G401 (cell line): ENCODE results near the gene SATB2. TPM values are rescaled to one million over a fixed set of nuclear protein-coding genes. Genes with fewer than 3 reads are reported as not detected.

Experiments
- DNase-seq: peaks from one replicate; pipeline ENCODE4 v3.0.0-alpha.2; 2015; ENCODE audit warnings: low spot score
- in situ Hi-C: cut with HindIII; loops from 2 replicates; pipeline ENCODE4 v1.10.0; 2016; ENCODE audit warnings: low sequenced_read_pairs, mixed read lengths
- total RNA-seq: library from RNA; depleted of rRNA; stranded (reverse); fragments of >200 nt; shearing (Covaris generic); gene quantifications from 2 replicates; pipeline ENCODE4 v1.2.3, GENCODE V29; 2014

SATB2 gene
- total RNA-seq, 1 experiment from 2014 or later = not detected

- DNase-seq = no peak
- in situ Hi-C loops = no loop called here
These were observed 101.3 kb downstream of the SATB2 start for GRCh38 chr2:199356412-199356811.

- in situ Hi-C loops = no loop called here
- no peak for DNase-seq
These were observed 108.9 kb downstream of the SATB2 start for GRCh38 chr2:199348871-199349270.

DNA sequence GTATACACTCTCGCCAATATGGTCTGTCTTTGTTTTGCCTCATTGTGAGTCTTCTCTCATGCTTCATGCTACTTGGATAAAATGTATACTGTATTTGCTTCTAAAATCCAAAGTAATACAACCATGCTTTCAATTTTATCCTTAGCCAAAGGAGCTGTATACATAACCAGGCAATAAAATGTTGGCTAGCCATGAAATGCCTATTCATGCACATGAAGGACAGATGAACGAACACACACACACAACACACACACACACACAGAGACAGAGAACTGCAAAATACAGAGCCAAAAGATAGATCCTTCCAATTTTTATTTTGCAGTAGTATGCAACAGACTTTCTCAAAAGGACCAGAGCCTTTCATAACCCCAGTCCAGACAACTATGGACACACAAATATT, 113.7 kb downstream of the SATB2 start:
- no peak for DNase-seq
- in situ Hi-C loops = no loop called here

- in situ Hi-C loops = no loop called here
- DNase-seq = no peak
These were observed 115.4 kb downstream of the SATB2 start for GRCh38 chr2:199342334-199342733.

DNA sequence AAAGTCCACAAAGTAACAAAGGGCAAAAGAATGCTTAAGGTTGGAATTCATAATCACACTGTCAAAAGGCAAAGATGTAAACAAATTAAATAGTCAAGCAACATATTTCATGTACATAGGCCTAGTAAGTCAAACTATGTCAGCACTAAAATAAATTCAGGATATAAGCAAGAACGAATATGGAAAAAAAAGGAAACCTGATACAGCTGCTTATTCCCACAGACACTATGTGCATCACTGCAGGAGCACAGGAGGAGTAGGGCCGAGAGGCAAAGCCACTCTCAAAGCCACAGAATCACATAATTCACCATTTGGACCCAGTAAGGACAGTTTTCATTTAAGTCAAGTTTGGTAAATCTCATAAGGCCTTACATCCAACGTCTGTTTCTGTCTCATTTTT, 116.6 kb downstream of the SATB2 start:
- in situ Hi-C loops = no loop called here

DNA sequence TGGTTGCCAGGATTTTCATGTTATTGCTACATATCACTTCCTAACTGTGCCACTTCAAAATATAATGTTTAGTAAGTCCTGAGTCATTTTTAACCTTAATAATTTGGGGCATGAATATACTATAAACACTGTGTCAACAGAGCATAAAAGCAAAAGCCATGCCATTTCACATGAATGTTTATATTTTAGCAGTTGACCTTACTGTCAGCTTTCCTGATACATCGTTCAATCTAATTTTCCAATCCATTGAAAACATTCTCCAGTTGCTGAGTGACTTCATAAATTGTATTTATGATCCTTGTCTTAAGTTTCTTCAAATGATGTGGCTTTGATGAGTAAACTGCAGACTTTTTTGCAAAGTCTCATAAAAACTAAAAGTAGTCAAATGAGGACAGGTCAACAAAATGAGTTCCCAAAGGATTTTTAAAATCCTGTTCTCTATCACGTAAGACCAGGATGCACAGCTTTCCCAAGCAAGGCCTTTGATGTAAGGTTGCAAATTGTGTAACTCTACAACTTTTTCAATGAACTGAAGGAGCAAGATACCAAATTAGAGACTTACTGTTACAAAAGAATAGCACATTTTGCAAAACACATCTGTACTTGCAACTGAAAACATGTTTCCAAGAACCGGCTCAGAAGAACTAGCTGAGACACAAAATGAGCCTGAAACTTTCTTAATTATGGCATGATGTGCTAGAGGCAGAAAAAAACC, 117.7 kb downstream of the SATB2 start:
- in situ Hi-C loops = no loop called here
- DNase-seq = no peak

More for the DNA sequence above, 116.6 kb downstream of the SATB2 start:
- DNase-seq = no peak

DNA sequence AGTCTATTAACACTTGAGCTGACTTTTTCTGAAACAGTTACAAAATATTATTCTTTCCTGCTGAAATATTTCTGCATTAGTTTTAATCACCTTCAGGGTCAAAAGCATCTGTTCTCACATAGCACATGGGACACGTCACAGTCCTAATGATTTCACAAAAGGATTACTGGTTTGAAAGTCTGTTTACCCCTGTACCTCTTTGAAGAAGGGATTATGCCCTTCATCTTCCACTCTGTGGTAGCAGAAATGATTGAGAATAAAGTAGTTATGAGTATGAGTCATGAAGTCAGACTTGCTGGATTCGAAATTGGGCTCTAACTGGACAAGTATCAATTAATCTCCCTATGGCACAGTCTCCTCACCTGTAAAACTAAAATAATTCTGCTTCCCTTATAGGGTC, 121.2 kb downstream of the SATB2 start:
- DNase-seq = no peak
- in situ Hi-C loops = no loop called here

- in situ Hi-C loops = no loop called here
These were observed 122.2 kb downstream of the SATB2 start for GRCh38 chr2:199335502-199335901.

GRCh38 chr2:199329466-199329865, 128.3 kb downstream of the SATB2 start:
- no peak for DNase-seq
- in situ Hi-C loops = no loop called here

More at GRCh38 chr2:199335502-199335901, 122.2 kb downstream of the SATB2 start:
- no peak for DNase-seq

DNA sequence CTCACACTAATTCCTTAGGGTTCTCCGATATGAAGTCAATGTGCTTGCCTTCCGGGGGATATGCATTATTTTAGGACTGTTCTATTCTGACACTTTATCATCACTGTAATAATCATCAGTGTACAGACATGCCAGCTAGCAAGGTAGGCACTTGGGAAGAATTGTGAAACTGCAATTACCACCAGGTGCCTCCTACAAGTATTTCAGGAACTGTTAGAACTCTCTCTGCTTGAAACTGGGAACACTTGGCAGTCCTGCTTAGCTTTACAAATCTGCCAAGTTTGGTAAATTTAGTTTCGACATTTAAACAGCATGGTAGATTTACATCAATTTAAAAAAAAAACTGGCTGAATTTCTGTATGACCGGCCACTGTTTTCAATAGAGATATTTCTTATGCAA, 128.7 kb downstream of the SATB2 start:
- in situ Hi-C loops = no loop called here
- DNase-seq = no peak

GRCh38 chr2:199325881-199326280, 131.9 kb downstream of the SATB2 start:
- no peak for DNase-seq
- in situ Hi-C loops = no loop called here

- DNase-seq = no peak
- in situ Hi-C loops = no loop called here
These were observed 135.6 kb downstream of the SATB2 start for GRCh38 chr2:199322151-199322550.

DNA sequence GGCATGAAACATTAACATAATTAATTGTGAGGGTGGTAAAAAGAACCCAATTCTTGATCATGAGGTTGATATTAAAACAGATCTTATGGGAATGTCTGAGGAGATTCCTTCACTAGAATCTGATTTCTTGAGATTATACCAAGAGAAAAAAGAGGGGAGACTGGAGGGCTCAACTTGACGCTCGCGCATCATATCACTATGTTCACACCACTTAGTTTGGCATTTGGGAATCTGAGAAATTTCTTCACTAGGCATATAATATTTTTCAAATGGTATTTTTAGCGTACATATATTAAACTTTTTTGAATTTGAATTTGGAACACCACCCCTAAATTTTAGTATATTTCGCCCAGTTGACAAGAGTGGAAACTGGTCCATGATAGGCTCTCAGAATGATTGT, 140.1 kb downstream of the SATB2 start:
- DNase-seq = no peak
- in situ Hi-C loops = no loop called here

- in situ Hi-C loops = no loop called here
- no peak for DNase-seq
These were observed 140.9 kb downstream of the SATB2 start for GRCh38 chr2:199316851-199317250.

DNA sequence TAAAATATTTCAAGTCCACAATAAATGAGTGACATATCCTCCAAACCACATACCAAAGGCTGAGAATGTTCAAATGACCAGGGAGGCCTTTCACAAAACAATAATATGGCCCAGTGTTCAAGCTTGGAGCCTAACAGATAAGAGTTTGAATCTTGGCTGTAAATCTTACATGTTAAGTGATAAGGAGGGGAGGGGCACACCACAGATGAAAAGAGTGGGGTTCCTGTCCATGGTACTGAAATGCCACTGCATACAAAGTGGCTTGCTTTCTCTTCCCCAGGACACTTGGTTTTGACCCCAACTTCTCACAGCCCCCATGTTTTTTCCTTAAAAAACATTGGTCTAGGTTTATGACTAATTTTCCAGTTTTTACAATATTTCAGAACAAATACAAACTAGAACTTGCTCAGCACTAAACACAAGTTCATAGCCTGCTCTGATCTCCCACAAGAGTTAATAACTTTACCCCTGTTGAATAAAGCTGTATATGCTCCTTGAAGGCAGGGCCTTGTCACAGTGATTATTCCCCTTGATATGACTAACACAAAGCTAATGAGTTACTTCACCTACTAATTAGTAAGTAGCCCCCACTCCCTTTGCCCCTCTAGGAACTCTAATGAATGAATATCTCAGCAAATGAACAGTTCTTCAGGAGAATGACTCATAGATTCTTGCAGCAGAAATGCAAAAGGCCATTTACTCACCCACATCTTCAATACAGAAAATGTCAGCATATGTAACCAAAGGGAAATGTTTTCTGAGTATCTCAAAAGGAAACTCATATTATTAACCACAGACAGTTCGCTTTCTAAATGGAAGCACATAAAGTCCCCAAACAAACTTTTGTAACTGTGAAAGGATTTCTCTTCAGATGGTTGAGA, 142.2 kb downstream of the SATB2 start:
- no peak for DNase-seq
- in situ Hi-C loops = no loop called here

DNA sequence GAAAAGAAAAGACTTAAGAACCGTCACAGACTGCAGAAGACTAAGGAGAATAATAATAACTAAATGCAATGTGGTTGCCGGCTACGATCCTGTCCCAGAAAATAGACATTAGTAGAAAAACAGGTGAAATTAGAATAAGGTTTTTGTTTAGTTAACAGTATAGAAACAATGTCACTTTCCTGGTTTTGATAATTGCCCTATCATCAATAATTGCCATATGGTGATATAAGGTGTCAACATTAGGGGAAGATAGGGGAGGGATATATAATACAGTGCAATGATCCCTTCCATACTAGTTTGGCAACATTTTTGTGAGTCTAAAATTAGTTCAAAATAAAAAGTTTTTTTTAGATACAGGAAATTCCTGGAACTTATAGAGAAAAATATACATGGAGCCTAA, 144.8 kb downstream of the SATB2 start:
- no peak for DNase-seq
- in situ Hi-C loops = no loop called here

DNA sequence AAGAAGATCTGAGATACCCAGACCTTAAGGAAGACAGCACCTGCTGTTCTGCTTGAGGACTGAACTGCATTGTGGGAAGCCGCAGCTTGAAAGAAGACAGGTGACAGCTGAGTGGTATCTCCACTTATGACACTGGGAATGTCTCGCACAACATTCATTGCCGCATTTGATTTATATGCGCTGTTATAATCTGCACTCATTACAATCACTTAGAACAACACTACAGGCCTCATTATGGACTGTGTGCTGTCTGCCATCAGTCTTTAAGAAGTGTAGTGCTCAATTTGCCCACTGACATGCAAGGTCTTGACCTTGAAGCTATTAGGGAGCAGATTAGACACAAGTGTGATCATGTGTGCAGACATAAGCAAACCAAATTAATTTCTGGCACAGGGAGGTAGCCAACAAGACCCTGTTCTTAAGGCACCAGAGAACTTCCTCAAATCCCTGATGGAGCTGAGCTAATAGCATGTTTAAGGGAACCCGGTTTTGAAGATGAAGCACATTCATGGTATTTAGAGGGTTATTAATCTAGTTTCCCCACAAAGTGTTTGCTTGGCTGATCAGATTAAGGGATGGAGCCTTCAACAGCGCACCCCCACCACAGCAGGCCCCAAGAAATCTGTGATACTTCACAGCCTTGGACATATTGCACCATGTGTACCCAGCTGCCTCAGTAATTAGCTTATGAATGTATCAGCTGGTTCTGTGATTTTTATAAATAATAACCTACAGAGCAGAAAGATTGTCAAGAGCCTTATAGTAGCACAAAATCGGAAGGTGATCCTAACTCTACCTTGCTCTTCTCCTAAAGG, 146.8 kb downstream of the SATB2 start:
- in situ Hi-C loops = no loop called here
- no peak for DNase-seq

DNA sequence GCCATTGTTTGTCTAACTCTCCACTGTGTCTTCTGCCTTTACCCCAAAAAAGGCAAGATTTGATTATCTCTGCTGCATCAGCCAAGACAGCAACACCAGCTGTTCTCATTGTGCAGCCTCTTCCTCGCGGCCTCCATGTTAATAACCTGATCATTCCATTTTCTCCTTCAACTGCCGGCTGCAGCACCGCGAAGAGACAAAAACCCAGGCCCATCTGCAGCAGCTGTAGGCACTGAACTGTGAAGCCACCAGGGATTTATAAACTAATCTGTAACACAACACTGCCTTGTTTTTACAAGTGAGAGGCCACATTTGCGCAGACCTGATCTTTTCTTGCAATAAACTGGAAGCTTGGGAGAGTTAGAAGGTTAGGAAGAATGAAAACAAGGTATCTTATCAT, 147.8 kb downstream of the SATB2 start:
- in situ Hi-C loops = no loop called here
- DNase-seq = no peak

GRCh38 chr2:199309411-199309810, 148.3 kb downstream of the SATB2 start:
- in situ Hi-C loops = no loop called here
- no peak for DNase-seq

DNA sequence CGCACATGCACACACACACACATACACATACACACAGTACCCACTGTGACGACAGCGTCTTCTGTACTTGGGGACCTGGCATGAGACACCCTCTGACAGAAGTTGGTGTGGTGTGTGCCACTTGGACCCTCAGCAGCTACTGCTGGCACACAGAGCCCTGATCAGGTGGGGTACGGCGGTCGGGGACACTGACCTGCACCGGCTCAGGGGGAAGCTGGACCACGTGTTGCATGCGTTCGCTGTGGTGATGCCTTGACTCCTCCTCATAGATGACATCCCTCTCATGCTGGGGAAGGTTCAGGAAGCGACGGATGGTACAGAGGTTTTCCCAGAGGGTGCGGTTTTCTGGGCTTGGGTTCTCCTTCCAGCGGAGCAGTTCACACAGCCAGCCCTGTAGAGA, 149.2 kb downstream of the SATB2 start:
- in situ Hi-C loops = no loop called here
- DNase-seq = no peak
